Liver (tissue), 9 donors: Measurements from ENCODE around the gene DAB1. TPM values are rescaled to one million over a fixed set of nuclear protein-coding genes. Genes with fewer than 3 reads are reported as not detected.

Experiments
- DNase-seq: peaks from one replicate; pipeline ENCODE4 v3.0.0-alpha.2; 2017; ENCODE audit warnings: low spot score
- H3K27ac ChIP-seq, 2 donors: one replicate each; pipeline ENCODE4 v1.7.0; 2013; ENCODE audit warnings: inconsistent platforms in 2 of 2, low read length in 2 of 2, control low read depth in 1 of 2, low read depth in 1 of 2, mild to moderate bottlenecking in 1 of 2
- H3K27me3 ChIP-seq, 4 donors: one replicate each; pipeline versions ENCODE4 v1.6.1 to v1.7.0; 2013; ENCODE audit warnings: low read length in 3 of 4, inconsistent platforms in 1 of 4, mild to moderate bottlenecking in 1 of 4, moderate library complexity in 1 of 4; ENCODE audit not compliant: control insufficient read depth in 4 of 4, insufficient read depth in 4 of 4
- H3K36me3 ChIP-seq, 4 donors: one replicate each; pipeline versions ENCODE4 v1.6.1 to v1.7.0; 2013; ENCODE audit warnings: low read length in 3 of 4, mild to moderate bottlenecking in 3 of 4, low read depth in 1 of 4, moderate library complexity in 1 of 4; ENCODE audit not compliant: control insufficient read depth in 4 of 4, insufficient read depth in 3 of 4
- H3K4me1 ChIP-seq, 4 donors: one replicate each; pipeline versions ENCODE4 v1.6.1 to v1.7.0; 2013; ENCODE audit warnings: low read length in 3 of 4, mild to moderate bottlenecking in 3 of 4, moderate library complexity in 1 of 4; ENCODE audit not compliant: control insufficient read depth in 4 of 4, insufficient read depth in 4 of 4
- H3K4me3 ChIP-seq, 3 donors: one replicate each; pipeline versions ENCODE4 v1.6.1 to v1.7.0; 2013; ENCODE audit warnings: low read length in 3 of 3, control low read depth in 1 of 3, low read depth in 1 of 3, mild to moderate bottlenecking in 1 of 3
- H3K9ac ChIP-seq, 2 donors: one replicate each; pipeline ENCODE4 v1.7.0; 2013; ENCODE audit warnings: low read length in 2 of 2, mild to moderate bottlenecking in 2 of 2, moderate library complexity in 2 of 2, control low read depth in 1 of 2, low read depth in 1 of 2
- H3K9me3 ChIP-seq, 4 donors: one replicate each; pipeline versions ENCODE4 v1.6.1 to v1.7.0; 2013; ENCODE audit warnings: low read length in 3 of 4; ENCODE audit not compliant: control insufficient read depth in 4 of 4
- ATF3 ChIP-seq: IDR thresholded peaks from 2 replicates; pipeline ENCODE4 v1.6.1; 2016; ENCODE audit warnings: antibody characterized with exemption
- EGR1 ChIP-seq, 2 donors: IDR thresholded peaks; 2 replicates each; pipeline ENCODE4 v1.6.1; 2016 to 2018; ENCODE audit warnings: antibody characterized with exemption in 2 of 2, low read depth in 2 of 2
- FOXA1 ChIP-seq: IDR thresholded peaks from 2 replicates; pipeline ENCODE4 v1.6.1; 2016; ENCODE audit warnings: antibody characterized with exemption
- FOXA2 ChIP-seq: IDR thresholded peaks from 2 replicates; pipeline ENCODE4 v1.6.1; 2016; ENCODE audit warnings: antibody characterized with exemption
- HNF4G ChIP-seq: IDR thresholded peaks from 2 replicates; pipeline ENCODE4 v1.6.1; 2016; ENCODE audit warnings: antibody characterized with exemption
- JUND ChIP-seq, 2 donors: IDR thresholded peaks; 2 replicates each; pipeline ENCODE4 v1.6.1; 2016; ENCODE audit warnings: antibody characterized with exemption in 2 of 2
- NR2F2 ChIP-seq: IDR thresholded peaks from 2 replicates; pipeline ENCODE4 v1.6.1; 2016; ENCODE audit warnings: antibody characterized with exemption
- RAD21 ChIP-seq, 2 donors: IDR thresholded peaks; 2 replicates each; pipeline ENCODE4 v1.6.1; 2016; ENCODE audit warnings: antibody characterized with exemption in 2 of 2, mild to moderate bottlenecking in 2 of 2
- REST ChIP-seq: IDR thresholded peaks from 2 replicates; pipeline ENCODE4 v1.6.1; 2016; ENCODE audit warnings: antibody characterized with exemption, mild to moderate bottlenecking
- RXRA ChIP-seq, 2 donors: IDR thresholded peaks; 2 replicates each; pipeline ENCODE4 v1.6.1; 2017 to 2018; ENCODE audit warnings: antibody characterized with exemption in 2 of 2, mild to moderate bottlenecking in 1 of 2
- SP1 ChIP-seq: IDR thresholded peaks from 2 replicates; pipeline ENCODE4 v1.6.1; 2018; ENCODE audit warnings: antibody characterized with exemption, mild to moderate bottlenecking
- ZBTB33 ChIP-seq: IDR thresholded peaks from 2 replicates; pipeline ENCODE4 v1.6.1; 2016; ENCODE audit warnings: antibody characterized with exemption
- WGBS: extraction: QIAGEN DNeasy Blood & Tissue Kit; methylation state at CpG from one replicate; pipeline ENCODE4 v1.1.7; 2013; 5-methylcytosine and 5-hydroxymethylcytosine counted together
- polyA plus RNA-seq, 2 donors: library from polyadenylated mRNA; stranded (reverse) in 1 of 2; unstranded in 1 of 2; fragments of 200-250 nt in 1 of 2; fragments of >200 nt in 1 of 2; fragmentation: Nextera tagmentation in 1 of 2; extraction: Ambion mirVana in 1 of 2; gene quantifications; one replicate each; pipeline versions ENCODE4 v1.2.1 to v1.2.3, GENCODE V29; 2013 to 2015
- total RNA-seq, 2 donors: library from RNA; depleted of rRNA; stranded (reverse); fragments of >200 nt; gene quantifications; one replicate each; pipeline ENCODE4 v1.2.3, GENCODE V29; 2014
- donor health status: healthy.
- donor health status: healthy.
- donor health status: healthy.
- donor health status: healthy.
- donor health status: healthy.

DAB1 gene
- total and polyA plus RNA-seq, 4 donors = 0.54 to 1.7 (median 1.2) TPM

GRCh38 chr1:57190898-57191297 lies 233.0 kb downstream of the DAB1 start:
- Histone ChIP-seq H3K36me3 (no peaks in the 10 kb centered on the region), H3K27ac (no peak overlapping the region), H3K9ac (no peak overlapping the region), H3K9me3 (no peaks in the 10 kb centered on the region), H3K27me3 (no peaks in the 10 kb centered on the region), H3K4me1 (no peaks in the 10 kb centered on the region), H3K4me3 (no peak overlapping the region)
- WGBS = 91% methylated on average over 2 of the region's 2 CpGs
- DNase-seq = no peak
- TF ChIP-seq NR2F2 (no peak), ZBTB33 (no peak), HNF4G (no peak), FOXA1 (no peak), RAD21 (IDR thresholded peaks at IDR 0.05) (no peak), JUND (IDR thresholded peaks at IDR 0.05) (no peak)

- 91% methylated on average over 2 of the region's 2 CpGs for WGBS
- Histone ChIP-seq H3K4me3 (no peak overlapping the region), H3K9ac (no peak overlapping the region), H3K9me3 (no peaks in the 10 kb centered on the region), H3K36me3 (no peaks in the 10 kb centered on the region), H3K4me1 (no peaks in the 10 kb centered on the region), H3K27me3 (no peaks in the 10 kb centered on the region), H3K27ac (no peak overlapping the region)
- DNase-seq = no peak
- TF ChIP-seq ATF3 = no peak
- TF ChIP-seq FOXA2 = no peak
- TF ChIP-seq NR2F2 = no peak
- no peak for TF ChIP-seq SP1
These were observed 235.7 kb downstream of the DAB1 start for GRCh38 chr1:57188168-57188567.

GRCh38 chr1:57186455-57186854 lies 237.4 kb downstream of the DAB1 start:
- no peaks in the 10 kb centered on the region for H3K4me1 ChIP-seq
- H3K4me3 ChIP-seq = no peak overlapping the region
- H3K36me3 ChIP-seq = no peaks in the 10 kb centered on the region
- no peaks in the 10 kb centered on the region for H3K9me3 ChIP-seq
- no peaks in the 10 kb centered on the region for H3K27me3 ChIP-seq
- no peak overlapping the region for H3K27ac ChIP-seq
- WGBS = 97% methylated on average over 3 of the region's 3 CpGs
- no peak overlapping the region for H3K9ac ChIP-seq
- TF ChIP-seq SP1 (no peak), ZBTB33 (no peak), HNF4G (no peak), EGR1 (IDR thresholded peaks at IDR 0.05; ENCODE audit: low read depth in 2 of 2) (no peak)
- DNase-seq = no peak

- Histone ChIP-seq H3K9ac (no peak overlapping the region), H3K27me3 (no peaks in the 10 kb centered on the region), H3K4me3 (no peak overlapping the region), H3K36me3 (no peaks in the 10 kb centered on the region), H3K4me1 (no peaks in the 10 kb centered on the region), H3K9me3 (no peaks in the 10 kb centered on the region), H3K27ac (no peak overlapping the region)
- WGBS = 93% methylated on average over 4 of the region's 4 CpGs
- DNase-seq = no peak
- no peak for TF ChIP-seq REST
- no peak for TF ChIP-seq EGR1 (IDR thresholded peaks at IDR 0.05; ENCODE audit: low read depth in 2 of 2)
- no peak for TF ChIP-seq ATF3
- TF ChIP-seq SP1 = no peak
- TF ChIP-seq JUND (IDR thresholded peaks at IDR 0.05) = no peak
- no peak for TF ChIP-seq RXRA (IDR thresholded peaks at IDR 0.05)
These were observed 244.9 kb downstream of the DAB1 start for GRCh38 chr1:57179001-57179400.
